Measurements from ENCODE around the gene CFAP20DC.
"Not testable (repeated sequence)": the region's sequence is repeated elsewhere in the genome, so short reads cannot be mapped to it uniquely, and the experiment has no call there.

Gene CFAP20DC

DNA sequence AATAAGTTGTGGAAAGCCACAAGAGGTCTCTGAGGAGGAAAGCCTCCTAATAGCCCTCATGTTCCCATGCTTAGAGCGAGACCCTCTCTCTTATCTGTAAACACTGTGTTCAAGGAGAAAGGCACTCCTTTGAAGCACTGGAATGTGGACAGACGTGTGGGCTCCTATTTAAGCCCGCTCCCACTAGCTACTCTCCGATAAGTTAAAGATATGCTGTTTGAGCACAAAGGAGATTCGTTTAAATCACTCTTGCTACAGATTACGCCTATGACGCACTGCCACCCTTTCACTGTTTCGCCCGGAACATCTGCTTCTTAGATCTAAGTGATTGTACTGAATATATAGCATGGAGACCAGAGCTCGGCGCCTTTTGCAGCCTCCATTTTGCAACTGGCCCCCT is 325.5 kb downstream of the CFAP20DC start:
- DNase-seq = no peak

DNA sequence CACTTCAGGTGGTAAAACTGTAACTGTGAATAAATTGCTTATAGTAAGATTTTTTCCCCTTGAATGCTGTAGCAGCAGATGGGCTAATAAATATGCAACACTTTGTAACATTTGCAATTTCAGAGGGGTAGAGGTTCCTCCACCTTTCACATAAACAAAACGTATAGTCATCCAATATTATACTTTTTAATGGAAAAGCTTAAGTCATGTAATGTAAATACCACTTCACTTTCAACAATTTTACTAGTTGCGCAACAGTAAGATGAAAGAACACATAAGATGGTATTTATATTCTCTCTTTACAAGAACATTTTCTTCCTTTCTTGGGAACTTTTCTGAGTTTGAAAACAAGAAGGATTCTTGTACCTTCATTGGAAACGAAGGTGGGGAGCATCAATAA is 326.7 kb downstream of the CFAP20DC start:
- no peak for DNase-seq

DNA sequence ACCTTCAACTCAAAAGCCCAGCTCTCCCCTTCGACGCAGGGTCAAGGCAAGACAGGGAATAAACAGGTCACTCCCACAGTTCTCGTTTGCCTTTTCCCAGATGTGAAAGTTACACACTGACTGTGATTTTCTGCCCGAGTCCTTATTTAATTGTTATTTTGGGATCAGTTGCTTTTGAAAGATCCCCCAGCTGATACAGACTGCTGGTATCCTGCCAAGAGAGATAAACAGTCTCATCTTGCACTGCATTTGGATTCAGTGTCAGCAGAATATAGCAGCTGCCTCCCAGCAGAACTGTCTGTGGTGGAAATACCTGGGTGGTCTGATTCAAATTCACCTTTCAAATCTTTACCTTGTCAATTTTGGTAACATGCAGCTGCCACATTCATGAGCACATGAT is 327.3 kb downstream of the CFAP20DC start:
- DNase-seq = peak; percentile 23

DNA sequence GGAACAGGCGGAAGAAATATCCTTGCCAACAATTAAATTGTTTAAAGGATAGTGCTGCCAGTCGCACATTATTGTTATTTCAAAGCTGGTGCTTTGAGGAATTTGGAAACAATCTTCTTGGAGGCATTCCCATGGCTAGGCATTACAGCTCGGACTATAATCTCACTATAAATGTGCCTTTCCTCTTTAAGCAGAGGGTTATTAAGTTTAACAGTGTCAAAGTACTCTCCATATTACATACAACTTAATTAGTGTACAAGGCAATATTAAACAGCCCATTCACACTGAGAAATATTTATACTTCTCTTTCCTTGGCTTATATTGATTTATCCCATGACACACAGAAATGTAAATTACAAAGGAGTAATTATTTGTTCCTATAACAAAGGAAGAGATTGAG is 329.3 kb downstream of the CFAP20DC start:
- no peak for DNase-seq

DNA sequence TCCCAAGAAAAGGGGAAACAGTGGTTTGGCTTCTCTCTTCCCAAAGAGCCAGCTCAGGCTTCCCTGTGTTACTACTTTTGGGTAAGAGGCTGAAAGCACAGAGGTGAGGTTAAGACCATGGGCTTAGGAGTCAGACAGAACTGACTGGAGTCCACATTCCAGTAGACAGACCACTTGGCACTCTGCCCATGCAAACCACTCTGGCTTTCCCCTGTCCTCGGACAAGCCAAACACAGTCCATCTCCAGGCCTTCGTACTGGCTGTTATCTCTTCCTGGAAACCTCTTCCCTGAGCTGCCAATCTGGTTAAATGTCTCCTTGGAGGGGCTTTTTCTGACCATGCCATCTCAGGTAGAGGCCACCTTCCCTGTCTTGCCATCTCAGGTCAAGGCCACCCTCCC is 330.1 kb downstream of the CFAP20DC start:
- no peak for DNase-seq

DNA sequence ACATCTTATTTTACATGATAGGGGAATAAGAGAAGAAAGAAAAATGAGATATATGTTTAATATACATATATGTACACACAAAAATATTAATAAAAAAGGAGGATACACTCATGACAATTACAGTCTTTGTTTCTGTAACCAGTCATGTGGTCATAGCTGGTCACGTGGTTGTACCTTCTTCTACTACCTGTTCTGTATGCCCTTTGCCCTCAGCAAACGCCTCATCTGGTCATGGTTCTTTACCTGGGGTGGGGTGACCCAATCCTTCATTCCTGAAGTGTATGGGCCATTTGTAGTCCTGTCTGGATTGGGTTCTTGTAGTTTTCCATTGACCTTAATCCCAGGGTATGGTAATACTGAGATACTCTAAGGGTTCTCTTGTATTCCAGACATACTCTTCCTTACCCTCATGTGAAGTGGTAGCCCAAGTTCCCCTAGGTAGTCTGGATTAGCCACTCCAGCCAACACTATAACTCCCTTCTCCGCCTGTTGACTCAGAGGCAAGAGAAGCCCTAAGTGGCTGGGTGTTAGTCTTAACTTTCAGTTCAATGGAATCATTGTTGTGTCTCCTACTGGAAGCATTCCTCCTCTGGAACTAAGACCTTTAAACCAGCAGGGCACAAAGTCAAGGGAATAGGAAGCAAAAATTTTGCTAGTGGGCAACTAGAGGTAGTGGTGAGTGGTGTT is 336.0 kb downstream of the CFAP20DC start:
- no peak for DNase-seq

DNA sequence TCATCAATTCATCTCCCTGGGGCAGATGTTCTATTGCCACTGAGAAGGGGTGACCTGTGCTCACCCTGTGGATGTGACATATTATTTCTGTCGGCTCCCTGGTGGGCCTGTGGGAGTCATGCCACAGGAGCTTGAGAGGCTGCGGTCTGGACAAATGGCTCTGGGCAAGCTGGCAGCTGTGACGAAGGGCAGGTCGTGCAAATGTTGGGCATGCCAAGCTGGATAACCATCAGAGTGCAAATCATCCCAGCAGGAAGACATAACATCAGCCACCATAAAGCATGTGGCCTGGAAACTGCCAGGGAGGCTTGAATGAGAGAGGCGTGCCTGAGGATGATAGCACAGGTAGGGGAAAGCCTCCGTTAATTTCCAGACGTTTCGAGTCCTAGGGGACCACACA is 338.0 kb downstream of the CFAP20DC start:
- no peak for DNase-seq

DNA sequence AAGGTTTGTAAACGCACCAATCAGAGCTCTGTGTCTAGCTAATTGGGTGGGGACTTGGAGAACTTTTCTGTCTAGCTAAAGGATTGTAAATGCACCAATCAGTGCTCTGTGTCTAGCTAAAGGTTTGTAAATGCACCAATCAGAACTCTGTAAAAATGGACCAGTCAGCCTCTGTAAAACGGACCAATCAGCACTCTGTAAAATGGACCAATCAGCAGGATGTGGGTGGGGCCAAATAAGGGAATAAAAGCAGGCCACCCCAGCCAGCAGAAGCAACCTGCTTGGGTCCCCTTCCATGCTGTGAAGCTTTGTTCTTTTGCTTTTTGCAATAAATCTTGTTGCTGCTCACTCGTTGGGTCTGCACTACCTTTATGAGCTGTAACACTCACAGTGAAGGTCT is 340.8 kb downstream of the CFAP20DC start:
- DNase-seq = not testable (repeated sequence)

DNA sequence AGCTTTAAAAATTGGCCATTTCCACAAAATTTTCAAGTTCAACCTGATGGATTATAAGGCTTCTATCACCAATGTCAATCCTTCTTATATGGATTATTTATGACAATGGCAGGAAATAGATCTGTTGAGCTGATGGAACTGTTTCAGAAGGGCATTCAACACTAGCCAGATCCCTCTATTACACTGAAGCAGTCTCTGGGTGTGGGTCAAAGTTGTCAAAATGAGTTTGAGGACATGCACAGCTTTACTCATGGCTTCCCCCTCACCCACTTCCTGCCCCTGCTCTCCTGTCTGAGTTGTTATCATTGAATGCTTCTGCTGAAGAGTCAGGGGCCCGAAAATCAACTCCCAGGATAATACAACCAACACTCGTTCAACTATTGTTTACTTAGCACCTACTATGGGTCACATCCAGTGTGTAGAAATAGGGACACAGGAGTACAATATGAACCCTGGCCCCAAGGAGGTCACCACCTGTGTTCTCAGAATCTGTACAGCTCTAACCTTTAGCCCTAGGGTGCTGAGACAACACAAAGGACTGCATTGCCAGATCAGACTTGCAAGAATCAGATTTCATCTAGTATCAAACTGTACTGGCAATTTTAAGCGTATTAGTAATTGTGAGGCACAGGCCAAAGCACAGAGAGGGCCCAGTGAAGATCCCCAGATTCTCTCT is 341.6 kb downstream of the CFAP20DC start:
- DNase-seq = no peak

DNA sequence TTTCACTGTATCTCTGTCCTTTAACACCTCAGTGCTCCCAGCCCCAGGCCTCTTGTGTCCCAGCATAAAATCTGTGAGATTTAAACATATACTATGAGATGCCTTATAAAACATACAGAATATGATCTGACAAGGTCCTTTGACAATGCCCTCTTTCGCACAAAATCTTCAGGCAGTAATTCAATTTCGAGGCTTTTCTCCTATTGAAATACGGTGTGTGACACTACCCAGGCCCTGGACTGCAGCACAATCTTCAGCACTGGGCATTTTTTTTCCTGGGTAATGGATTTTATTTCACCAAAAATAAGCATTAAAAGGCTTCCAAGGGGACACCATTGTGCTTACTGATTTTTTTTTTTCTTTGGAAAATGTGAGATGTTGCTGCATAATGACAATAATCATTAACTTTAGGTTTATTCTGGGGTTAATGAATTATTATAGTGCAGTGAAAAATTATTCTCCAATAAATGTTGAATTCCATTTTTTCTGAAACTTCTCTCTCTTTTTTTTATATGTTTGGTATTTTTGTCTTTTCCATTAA is 342.4 kb downstream of the CFAP20DC start:
- DNase-seq = no peak

DNA sequence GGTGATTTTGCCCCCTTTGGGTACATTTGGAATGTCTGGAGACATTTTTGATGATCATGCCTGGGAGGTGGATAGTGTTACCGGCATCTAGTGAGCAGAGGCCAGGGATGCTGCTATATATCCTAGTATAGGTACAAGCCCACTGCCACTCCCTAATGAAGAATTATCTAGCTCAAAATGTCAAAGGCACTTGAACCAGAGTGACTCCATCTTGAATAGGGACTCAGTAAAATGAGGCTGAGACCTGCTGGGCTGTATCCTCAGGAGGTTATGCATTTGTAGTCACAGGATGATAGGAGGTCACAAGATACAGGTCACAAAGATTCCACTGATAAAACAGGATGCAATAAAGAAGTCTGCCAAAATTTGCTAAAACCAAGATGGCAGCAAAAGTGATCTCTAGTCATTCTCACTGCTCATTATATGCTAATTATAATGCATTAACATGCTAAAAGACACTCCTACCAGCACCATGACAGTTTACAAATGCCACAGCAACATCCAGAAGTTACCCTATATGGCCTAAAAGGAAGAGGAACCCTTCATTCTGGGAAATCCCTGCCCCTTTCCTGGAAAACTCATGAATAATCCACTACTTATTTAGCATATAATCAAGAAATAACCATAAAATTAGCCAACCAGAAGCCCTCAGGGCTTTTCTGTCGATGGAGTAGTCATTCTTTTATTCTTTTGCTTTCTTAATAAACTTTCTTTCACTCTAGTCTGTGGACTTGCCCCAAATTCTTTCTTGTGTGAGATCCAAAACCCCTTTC is 343.2 kb downstream of the CFAP20DC start:
- DNase-seq = no peak

DNA sequence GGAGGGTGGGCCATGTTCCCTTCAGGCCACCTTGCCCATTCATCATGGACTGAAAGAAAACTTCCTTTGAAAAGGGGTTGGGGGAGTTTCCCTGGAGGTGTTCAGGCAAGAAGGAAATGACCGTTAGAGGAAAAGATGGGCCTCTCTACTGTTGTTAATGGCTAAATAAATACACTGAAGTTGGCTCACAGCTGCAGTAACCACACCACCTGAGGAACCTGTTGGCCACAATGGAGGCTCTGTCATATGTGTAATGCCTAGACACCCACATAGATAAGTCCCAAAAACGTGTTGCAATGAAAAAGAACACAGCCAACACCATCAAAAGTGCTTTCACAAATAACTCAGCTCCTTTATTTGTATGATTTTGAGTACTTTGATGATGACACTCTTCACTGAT is 345.1 kb downstream of the CFAP20DC start:
- no peak for DNase-seq

DNA sequence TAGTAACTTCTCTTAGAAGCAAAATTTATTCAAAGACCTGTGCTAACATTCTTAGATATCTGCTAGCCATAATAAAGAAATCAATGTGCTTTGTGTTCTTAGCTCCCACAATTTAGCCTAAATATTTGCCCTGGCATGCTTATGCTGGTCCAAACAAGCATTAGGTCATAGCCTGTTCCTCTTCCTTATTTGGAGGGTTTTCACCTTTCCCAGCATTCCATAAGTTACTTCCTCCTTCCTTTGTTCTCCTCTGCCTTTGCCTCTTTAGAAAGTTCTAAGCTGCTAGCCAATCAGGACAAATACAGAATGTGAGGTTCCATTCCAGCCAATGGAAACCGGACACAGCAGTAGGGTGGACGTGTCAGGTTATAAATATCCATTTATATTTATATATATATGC is 345.5 kb downstream of the CFAP20DC start:
- DNase-seq = not testable (repeated sequence)

DNA sequence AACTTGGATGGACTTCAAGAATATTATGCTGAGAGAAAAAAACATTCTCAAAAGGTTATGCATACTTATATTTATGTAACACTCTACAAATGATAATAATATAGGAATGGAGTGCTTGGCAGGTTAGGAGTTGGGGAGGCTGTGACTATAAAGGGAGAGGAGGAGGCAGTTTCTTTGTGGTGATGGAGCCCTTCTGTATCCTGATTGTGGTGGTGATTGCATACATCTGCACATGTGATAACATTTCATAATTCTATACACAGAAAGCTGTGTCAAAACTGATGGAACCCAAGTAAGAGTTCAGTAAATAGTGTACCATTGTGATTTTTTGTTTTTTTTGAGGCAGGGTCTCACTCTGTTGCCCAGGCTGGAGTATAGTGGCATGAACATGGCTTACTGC is 351.6 kb downstream of the CFAP20DC start:
- no peak for DNase-seq

DNA sequence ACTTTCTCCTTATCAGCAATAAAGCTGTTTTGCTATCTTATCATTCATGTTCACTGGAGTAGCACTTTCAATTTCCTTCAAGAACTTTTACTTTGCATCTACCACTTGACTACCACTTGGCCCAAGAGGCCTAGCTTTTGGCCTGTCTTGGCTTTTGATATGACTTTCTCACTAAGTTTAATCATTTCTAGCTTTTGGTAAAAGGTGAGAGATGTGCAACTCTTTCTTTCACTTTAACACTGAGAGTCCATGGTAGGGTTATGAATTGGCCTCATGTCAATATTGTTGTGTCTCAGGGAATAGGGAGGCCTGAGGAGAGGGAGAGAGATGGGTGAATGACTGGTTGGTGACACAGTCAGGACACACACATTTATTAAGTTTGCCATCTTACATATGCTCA is 352.3 kb downstream of the CFAP20DC start:
- no peak for DNase-seq

DNA sequence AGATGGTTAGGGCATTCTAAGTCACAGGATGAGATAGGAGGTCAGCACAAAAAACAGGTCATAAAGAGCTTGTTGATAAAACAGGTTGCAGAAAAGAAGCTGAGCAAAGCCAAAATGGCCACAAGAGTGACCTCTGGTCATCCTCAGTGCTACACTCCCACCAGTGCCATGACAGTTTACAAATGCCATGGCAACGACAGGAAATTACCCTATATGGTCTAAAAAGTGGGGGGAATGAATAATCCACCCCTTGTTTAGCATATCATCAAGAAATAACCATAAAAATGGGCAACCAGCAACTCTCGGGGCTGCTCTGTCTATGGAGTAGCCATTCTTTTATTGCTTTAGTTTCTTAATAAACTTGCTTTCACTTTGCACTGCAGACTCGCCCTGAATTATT is 353.0 kb downstream of the CFAP20DC start:
- DNase-seq = not testable (repeated sequence)

DNA sequence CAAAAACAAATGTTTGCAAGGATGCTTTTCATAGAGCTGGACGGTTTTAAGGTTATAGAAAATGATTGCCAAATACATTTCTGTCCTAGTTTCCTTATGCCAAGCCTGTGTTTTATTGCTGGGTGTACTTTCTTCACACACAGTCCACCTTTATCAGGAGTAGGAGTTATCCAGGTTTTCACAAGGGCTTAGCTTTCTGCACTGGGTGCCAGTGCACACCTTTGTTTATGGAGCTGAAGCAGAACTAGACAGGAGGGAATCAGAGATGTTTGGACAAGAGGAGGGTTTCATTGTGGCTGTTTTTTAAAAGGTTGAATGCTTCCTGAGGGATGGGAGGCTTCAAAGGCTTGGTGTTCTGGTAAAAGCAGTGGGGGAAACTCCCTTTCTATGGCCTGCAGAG is 353.7 kb downstream of the CFAP20DC start:
- DNase-seq = no peak

DNA sequence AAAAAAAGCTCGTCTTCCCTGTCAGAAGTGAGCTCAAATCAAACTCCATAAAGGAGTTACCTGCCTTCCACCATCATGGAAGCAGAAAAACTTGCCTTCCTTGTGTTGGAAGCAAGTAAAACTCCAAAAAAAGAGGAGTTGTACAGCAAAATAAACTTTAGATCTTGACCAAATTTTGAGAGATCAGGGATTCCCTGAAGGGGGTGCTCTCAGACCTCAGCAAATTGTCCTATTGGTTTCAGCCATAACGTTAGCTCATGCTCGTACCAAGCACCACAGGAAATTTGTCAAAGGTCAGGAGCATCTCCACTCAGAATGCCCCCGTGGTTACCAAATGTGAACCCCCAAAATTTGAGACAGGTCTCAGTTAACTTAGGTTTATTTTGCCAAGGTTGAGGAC is 354.5 kb downstream of the CFAP20DC start:
- DNase-seq = not testable (repeated sequence)

DNA sequence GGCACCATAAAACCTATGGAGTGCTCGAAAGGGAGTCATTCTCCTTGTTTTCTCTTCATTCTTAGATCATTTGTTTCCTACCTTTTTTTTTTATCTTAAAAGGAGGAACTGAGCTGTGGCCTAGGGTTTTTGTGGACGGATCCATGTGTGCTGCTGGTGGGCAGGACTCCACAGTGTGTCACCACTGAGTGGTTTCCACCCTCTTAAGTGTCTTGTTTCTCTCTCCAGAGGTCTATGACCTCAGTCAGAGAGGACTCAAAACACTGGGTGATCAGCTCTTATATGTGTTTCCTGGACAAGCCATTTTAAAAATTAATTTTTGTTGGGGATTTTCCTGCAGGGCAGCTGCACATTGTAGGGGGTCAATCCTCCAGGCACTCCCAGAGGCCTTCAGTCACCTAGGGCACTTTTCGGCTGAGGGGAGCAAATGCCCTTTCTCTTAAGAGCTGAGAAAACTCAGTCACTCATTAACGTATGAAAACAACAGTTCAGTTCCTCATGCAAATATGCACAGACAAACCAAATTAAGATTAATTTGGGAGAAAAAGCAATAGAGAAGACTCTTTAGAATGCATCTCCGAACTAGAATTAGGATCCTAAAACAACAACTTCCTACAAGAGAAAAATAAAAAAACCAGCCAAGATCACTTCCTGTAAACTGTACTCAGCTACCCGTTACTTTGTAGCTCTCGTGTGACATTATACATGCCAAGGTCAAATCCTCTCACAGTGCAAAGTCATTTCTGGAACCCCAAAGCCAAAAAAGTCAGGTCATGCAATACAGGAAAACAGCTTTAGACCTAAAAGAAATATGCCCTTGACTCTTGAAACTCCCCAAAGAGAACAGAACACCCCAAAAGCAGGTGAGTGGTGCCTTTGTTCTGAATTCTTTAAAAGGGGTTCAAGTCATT is 355.6 kb downstream of the CFAP20DC start:
- no peak for DNase-seq

DNA sequence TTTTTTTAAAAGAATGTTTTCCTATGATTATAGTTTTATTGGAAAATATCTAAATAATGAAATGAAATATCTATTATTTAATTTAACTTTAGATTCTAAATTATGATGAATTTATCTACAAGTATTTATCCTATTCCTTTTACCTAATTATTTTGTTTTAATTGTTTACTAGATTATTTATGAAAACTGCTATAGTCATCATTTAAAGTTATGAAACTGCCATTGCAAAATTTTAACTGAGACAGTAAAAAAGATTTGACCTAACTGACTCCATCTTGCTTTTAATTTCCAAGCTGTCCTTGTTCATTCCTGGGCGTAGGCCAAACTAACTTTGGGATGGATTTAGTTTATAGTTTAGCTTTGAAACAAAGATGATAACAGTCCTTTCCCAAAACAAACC is 357.3 kb downstream of the CFAP20DC start:
- DNase-seq = no peak

Data from RPMI8226 (cell line).